Suprapubic skin (tissue), 4 donors: ENCODE results near the gene ADAMTS17. TPM values are rescaled to one million over a fixed set of nuclear protein-coding genes. Genes with fewer than 3 reads are reported as not detected.

ENCODE experiments used
- DNase-seq, 2 donors: peaks; one replicate each; pipeline ENCODE4 v3.0.0-alpha.2; 2019; ENCODE audit warnings: low spot score in 2 of 2
- H3K27ac ChIP-seq: fragments of 200-600 bp; sonication (generic); one replicate; pipeline ENCODE4 v1.5.1; 2019
- H3K27me3 ChIP-seq: fragments of 200-600 bp; sonication (generic); one replicate; pipeline ENCODE4 v1.5.1; 2019
- H3K36me3 ChIP-seq: fragments of 200-600 bp; sonication (generic); one replicate; pipeline ENCODE4 v1.5.1; 2019
- H3K4me1 ChIP-seq: fragments of 200-600 bp; sonication (generic); one replicate; pipeline ENCODE4 v1.5.1; 2019
- H3K4me3 ChIP-seq: fragments of 200-600 bp; sonication (generic); one replicate; pipeline ENCODE4 v1.5.1; 2019; ENCODE audit warnings: mild to moderate bottlenecking
- H3K9me3 ChIP-seq: fragments of 200-600 bp; sonication (generic); one replicate; pipeline ENCODE4 v1.5.1; 2019
- EP300 ChIP-seq: sonication (generic); formaldehyde crosslinking; IDR thresholded peaks from one replicate; pipeline ENCODE4 v1.6.1; 2017; ENCODE audit warnings: antibody characterized with exemption
- POLR2A ChIP-seq, 2 donors: fragments of 450-650 bp; IDR thresholded peaks; one replicate each; pipeline ENCODE4 v1.6.1; 2017; ENCODE audit warnings: antibody characterized with exemption in 2 of 2, mild to moderate bottlenecking in 2 of 2, moderate library complexity in 2 of 2
- POLR2AphosphoS5 ChIP-seq, 3 donors: sonication (generic); formaldehyde crosslinking; IDR thresholded peaks; one replicate each; pipeline ENCODE4 v1.6.1; 2017; ENCODE audit warnings: antibody characterized with exemption in 3 of 3
- WGBS: methylation state at CpG from one replicate; pipeline ENCODE4 v1.1.5; 2018; 5-methylcytosine and 5-hydroxymethylcytosine counted together
- total RNA-seq, 4 donors: library from RNA; depleted of rRNA; stranded (reverse); fragments of >200 nt; gene quantifications; one replicate each; pipeline ENCODE4 v1.1.0, GENCODE V29; 2016
- TF ChIP-seq, protein P1 (sequence below), 2 donors: fragments of 200-600 bp in 1 of 2; fragments of 450-650 bp in 1 of 2; sonication (generic) in 1 of 2; IDR thresholded peaks; one replicate each; pipeline ENCODE4 v1.5.1; 2016 to 2019; ENCODE audit warnings: antibody characterized with exemption in 2 of 2, mild to moderate bottlenecking in 1 of 2, moderate library complexity in 1 of 2

The ADAMTS17 gene
- total RNA-seq, 4 donors from 2014 or later: 4.2 to 12.3 (median 6.3) TPM

DNA sequence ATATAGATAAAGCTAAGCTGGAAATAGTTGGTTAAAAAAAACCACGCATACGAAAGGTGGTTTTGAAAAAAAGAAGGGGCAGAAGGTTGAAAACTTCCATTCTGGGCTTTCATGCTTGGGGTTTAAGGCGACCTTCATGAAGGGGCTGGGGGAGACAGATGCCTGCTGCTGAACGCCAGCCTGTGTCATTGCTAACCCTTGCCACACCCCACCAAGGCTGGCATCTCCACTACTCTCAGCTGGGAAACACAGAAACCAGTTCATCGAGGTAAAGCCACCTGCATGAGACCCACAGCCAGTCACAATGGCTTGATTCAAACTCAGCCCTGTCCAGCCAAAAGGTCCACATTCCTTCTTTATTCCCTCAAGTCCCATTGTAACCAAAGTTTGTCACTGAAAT is 78.7 kb downstream of the ADAMTS17 start:
- Histone ChIP-seq H3K4me3 (no peak overlapping the region), H3K27ac (no peak overlapping the region), H3K36me3 (no peaks in the 10 kb centered on the region), H3K9me3 (no peaks in the 10 kb centered on the region), H3K4me1 (peaks cover 6% of the 10 kb centered on the region), H3K27me3 (no peaks in the 10 kb centered on the region)
- WGBS: 78% methylated on average over 5 of the region's 5 CpGs
- DNase-seq: no peak
- TF ChIP-seq POLR2AphosphoS5 (IDR thresholded peaks at IDR 0.05): no peak
- TF ChIP-seq POLR2A (IDR thresholded peaks at IDR 0.05): no peak
- TF ChIP-seq, protein P1, sequence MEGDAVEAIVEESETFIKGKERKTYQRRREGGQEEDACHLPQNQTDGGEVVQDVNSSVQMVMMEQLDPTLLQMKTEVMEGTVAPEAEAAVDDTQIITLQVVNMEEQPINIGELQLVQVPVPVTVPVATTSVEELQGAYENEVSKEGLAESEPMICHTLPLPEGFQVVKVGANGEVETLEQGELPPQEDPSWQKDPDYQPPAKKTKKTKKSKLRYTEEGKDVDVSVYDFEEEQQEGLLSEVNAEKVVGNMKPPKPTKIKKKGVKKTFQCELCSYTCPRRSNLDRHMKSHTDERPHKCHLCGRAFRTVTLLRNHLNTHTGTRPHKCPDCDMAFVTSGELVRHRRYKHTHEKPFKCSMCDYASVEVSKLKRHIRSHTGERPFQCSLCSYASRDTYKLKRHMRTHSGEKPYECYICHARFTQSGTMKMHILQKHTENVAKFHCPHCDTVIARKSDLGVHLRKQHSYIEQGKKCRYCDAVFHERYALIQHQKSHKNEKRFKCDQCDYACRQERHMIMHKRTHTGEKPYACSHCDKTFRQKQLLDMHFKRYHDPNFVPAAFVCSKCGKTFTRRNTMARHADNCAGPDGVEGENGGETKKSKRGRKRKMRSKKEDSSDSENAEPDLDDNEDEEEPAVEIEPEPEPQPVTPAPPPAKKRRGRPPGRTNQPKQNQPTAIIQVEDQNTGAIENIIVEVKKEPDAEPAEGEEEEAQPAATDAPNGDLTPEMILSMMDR (IDR thresholded peaks at IDR 0.05): no peak
- no peak for TF ChIP-seq EP300

DNA sequence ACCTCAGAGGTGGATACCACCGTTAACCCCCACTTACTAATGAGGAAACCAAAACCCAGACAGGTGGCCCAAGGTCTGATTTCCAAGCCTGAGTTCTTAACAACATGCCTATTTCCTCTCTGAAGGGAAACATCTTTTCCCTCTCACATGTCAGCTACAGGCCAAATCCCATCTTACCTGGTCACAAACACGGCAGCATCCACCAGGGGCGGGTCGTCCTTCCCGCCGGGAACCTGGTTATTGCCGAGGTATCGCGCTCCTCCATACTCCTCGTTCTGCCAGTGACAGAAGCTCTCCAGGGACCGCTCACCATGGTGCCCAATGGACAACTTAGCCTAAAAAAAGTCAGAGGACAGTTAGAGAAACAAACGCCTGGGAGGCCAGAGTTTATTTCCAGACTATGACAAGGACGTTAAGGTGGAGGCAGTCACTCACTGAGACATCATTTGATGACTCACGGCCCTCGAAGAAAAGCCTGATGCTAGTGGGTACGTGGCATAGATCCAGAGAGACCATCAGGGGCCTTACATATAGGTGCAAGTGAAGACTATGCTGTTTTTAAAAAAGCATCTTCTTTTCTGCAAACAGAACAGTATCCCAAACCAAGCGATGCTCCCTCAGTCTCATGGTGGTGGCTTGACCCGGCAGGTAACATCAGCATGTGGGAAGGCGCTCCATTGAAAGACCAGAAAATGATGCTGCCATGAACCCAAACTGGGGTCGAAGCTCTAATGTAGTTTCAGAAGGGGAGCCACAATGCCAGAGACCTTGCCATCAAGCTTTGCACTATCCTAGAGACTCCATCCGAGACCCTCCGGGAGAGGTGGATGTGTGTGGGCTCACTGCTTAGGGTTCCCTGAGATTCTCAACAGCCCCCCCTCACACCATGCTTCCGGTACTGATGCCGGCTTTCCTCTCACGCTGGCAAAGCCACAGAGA is 80.2 kb downstream of the ADAMTS17 start:
- Histone ChIP-seq H3K4me1 (peaks cover 4% of the 10 kb centered on the region), H3K9me3 (no peaks in the 10 kb centered on the region), H3K27me3 (no peaks in the 10 kb centered on the region), H3K4me3 (no peak overlapping the region), H3K36me3 (no peaks in the 10 kb centered on the region), H3K27ac (no peak overlapping the region)
- peak in 1 of 2 donors; percentile 72 for DNase-seq
- TF ChIP-seq EP300: no peak
- TF ChIP-seq POLR2AphosphoS5 (IDR thresholded peaks at IDR 0.05): no peak
- TF ChIP-seq POLR2A (IDR thresholded peaks at IDR 0.05): no peak
- TF ChIP-seq, protein P1 (IDR thresholded peaks at IDR 0.05): no peak
- 79% methylated on average over 25 of the region's 25 CpGs for WGBS

DNA sequence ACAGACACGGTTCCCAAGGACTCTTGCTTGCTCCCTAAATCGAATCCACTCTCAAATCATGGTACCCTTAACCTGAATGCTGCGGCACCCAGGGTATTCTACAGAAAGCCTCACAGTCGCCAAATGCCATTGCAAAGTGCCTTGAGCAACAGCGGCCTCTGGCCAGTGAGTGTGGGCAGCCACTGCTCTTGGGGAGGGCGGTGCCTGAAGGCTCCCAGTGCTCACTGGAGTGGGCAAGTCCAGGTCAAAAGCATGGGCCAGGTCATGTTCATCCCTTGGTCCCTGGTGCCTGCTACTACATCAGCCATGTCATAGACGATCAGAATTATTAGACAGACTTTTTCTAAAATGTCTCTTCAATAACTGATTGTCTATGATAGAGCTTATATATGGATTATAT is 82.5 kb downstream of the ADAMTS17 start:
- Histone ChIP-seq H3K4me3 (no peak overlapping the region), H3K36me3 (no peaks in the 10 kb centered on the region), H3K9me3 (no peaks in the 10 kb centered on the region), H3K27ac (no peak overlapping the region), H3K4me1 (no peaks in the 10 kb centered on the region), H3K27me3 (no peaks in the 10 kb centered on the region)
- TF ChIP-seq POLR2AphosphoS5 (IDR thresholded peaks at IDR 0.05) (no peak), POLR2A (IDR thresholded peaks at IDR 0.05) (no peak), EP300 (no peak)
- TF ChIP-seq, protein P1 (IDR thresholded peaks at IDR 0.05): no peak
- WGBS: 88% methylated on average over 7 of the region's 7 CpGs
- peak in 1 of 2 donors; percentile 37 for DNase-seq

DNA sequence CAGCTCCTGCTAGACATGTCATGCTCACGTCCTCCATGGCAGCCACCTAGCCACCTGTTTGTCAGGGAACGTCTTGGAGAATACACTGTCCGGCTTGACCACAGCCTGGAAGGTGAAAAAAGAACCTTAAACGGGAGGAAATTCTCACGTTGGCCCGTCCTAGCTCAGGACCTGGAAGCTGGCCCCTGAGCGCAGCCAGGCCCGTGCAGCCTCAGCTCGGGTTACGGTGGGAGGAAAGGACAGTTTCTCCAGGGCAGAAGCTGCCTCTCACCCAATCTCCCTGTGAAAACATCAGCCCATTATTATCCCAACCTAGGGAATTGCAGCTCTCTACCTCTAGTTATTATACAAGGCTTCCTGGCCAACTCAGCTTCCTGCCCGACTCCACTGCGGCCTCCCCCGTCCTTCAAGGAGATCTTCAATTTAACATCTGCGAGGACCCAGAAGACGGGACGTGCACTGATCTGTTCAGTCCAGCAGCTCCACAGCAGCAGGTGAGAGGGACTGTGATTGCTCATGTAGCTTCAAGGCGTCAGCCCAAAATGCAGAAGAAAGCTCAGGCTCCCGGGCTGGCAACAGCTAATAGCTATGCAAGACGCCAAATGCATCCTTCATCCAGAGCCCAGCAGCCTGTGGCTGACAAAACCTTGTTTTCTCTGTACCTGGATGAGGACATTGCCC is 84.7 kb downstream of the ADAMTS17 start:
- no peaks in the 10 kb centered on the region for H3K36me3 ChIP-seq
- TF ChIP-seq, protein P1 (IDR thresholded peaks at IDR 0.05): no peak
- TF ChIP-seq POLR2AphosphoS5 (IDR thresholded peaks at IDR 0.05): no peak
- no peak for TF ChIP-seq EP300
- peak in 1 of 2 donors; percentile 38 for DNase-seq
- 89% methylated on average over 14 of the region's 19 CpGs for WGBS
- no peak overlapping the region for H3K4me3 ChIP-seq
- no peaks in the 10 kb centered on the region for H3K9me3 ChIP-seq
- no peaks in the 10 kb centered on the region for H3K4me1 ChIP-seq
- no peak overlapping the region for H3K27ac ChIP-seq
- no peaks in the 10 kb centered on the region for H3K27me3 ChIP-seq
